GM19025 (cell line): Measurements from ENCODE around the gene MORF4L1.
"Not testable (repeated sequence)": the region's sequence is repeated elsewhere in the genome, so short reads cannot be mapped to it uniquely, and the experiment has no call there.

ENCODE experiments used
- ATAC-seq: cut with Tn5 transposase; IDR thresholded peaks from one replicate; pipeline ENCODE4 v1.9.1; 2021; ENCODE audit warnings: mild to moderate bottlenecking, low read depth, moderate library complexity; ENCODE audit not compliant: unreplicated experiment

MORF4L1 gene

GRCh38 chr15:78855746-78856145 lies 16.9 kb upstream of the MORF4L1 start:
- no peak for ATAC-seq

- no peak for ATAC-seq
Measured at GRCh38 chr15:78859971-78860719, 12.5 kb upstream of the MORF4L1 start.

GRCh38 chr15:78865585-78865984 lies 7.1 kb upstream of the MORF4L1 start:
- ATAC-seq = not testable (repeated sequence)

- not testable (repeated sequence) for ATAC-seq
Measured at GRCh38 chr15:78866031-78866430, 6.7 kb upstream of the MORF4L1 start.

GRCh38 chr15:78866803-78867202 lies 5.9 kb upstream of the MORF4L1 start:
- no peak for ATAC-seq

GRCh38 chr15:78868366-78868765 lies 4.3 kb upstream of the MORF4L1 start:
- ATAC-seq = no peak

- ATAC-seq = not testable (repeated sequence)
Measured at GRCh38 chr15:78871483-78872127, 1.1 kb upstream of the MORF4L1 start.

GRCh38 chr15:78872972-78873792 lies 492 bp downstream of the MORF4L1 start:
- ATAC-seq = peak; percentile 61

GRCh38 chr15:78873793-78874765 lies 1.4 kb downstream of the MORF4L1 start:
- ATAC-seq = no peak

- ATAC-seq = no peak
Measured at GRCh38 chr15:78875107-78875914, 2.6 kb downstream of the MORF4L1 start.

GRCh38 chr15:78876954-78877353 lies 4.3 kb downstream of the MORF4L1 start:
- not testable (repeated sequence) for ATAC-seq

- no peak for ATAC-seq
Measured at GRCh38 chr15:78878356-78878755, 5.7 kb downstream of the MORF4L1 start.

- ATAC-seq = no peak
Measured at GRCh38 chr15:78879517-78880241, 7.0 kb downstream of the MORF4L1 start.

- no peak for ATAC-seq
Measured at GRCh38 chr15:78880242-78880533, 7.5 kb downstream of the MORF4L1 start.

GRCh38 chr15:78880813-78881212 lies 8.1 kb downstream of the MORF4L1 start:
- no peak for ATAC-seq

GRCh38 chr15:78881681-78882080 lies 9.0 kb downstream of the MORF4L1 start:
- ATAC-seq = no peak

- ATAC-seq = no peak
Measured at GRCh38 chr15:78889000-78889399, 16.3 kb downstream of the MORF4L1 start.

- no peak for ATAC-seq
Measured at GRCh38 chr15:78893538-78893937, 20.8 kb downstream of the MORF4L1 start.

GRCh38 chr15:78895471-78895870 lies 22.8 kb downstream of the MORF4L1 start:
- no peak for ATAC-seq
